ENCODE data around the gene STN1. TPM values are rescaled to one million over a fixed set of nuclear protein-coding genes. Genes with fewer than 3 reads are reported as not detected.

Gene STN1
- polyA plus RNA-seq, 1 donor from 2014 or later, result 20.5 TPM

DNA sequence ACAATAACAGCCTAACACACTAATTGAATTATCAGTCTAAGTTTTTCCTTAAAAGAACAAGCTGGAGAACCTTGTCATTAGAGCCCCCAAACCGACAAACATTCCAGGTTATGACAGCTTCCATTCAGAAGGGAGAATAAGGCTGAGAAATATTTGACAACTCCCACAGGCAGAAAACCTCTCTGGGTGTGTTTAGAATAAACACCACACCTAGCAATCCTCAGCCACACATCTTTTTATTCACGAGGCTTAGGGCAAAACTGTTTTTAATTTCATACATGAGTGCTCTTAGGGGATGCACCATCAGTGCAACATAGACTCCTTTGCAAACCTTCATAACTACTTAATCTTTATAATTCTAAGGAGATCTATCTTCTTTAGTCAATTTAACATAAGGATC, 24.2 kb downstream of the STN1 start:
- Mint-ChIP-seq H3K9me3 (no peaks in the 10 kb centered on the region), H3K27ac (peak overlapping the region in 1 of 3 donors; percentile 69), H3K4me1 (peaks cover 0 to 3% (median 0%) of the 10 kb centered on the region in 3 donors), H3K4me3 (no peak overlapping the region), H3K27me3 (no peaks in the 10 kb centered on the region), H3K36me3 (peaks cover 6% of the 10 kb centered on the region)

DNA sequence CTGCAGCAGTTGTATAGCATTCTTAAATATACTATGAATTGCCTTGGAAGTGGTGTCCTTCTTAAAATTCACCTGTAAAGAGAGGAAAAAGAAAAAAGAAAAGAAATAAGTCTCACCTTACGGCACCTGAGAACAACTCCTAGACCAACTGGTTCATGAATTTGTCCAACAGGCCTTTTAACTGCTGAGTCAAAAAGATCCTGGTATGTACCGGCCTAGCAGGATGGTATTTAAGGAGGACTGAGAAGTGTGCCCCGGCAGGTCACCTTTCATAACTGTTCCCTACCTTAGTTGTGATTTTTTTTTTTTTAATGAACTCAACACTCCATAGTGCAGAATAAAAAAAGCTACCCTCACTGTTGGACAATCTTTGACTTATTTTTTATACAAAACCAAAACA, 25.8 kb downstream of the STN1 start:
- Mint-ChIP-seq H3K36me3 (peaks cover 3% of the 10 kb centered on the region), H3K4me1 (peaks cover 0 to 6% (median 4%) of the 10 kb centered on the region in 3 donors), H3K27ac (no peak overlapping the region), H3K4me3 (no peak overlapping the region), H3K9me3 (no peaks in the 10 kb centered on the region), H3K27me3 (no peaks in the 10 kb centered on the region)

- Mint-ChIP-seq H3K27ac (no peak overlapping the region), H3K36me3 (no peaks in the 10 kb centered on the region), H3K4me1 (peaks cover 0 to 6% (median 4%) of the 10 kb centered on the region in 3 donors), H3K4me3 (no peak overlapping the region), H3K9me3 (no peaks in the 10 kb centered on the region), H3K27me3 (no peaks in the 10 kb centered on the region)
Observed at GRCh38 chr10:103890688-103891087, 27.3 kb downstream of the STN1 start.

- H3K27me3 Mint-ChIP-seq, result no peaks in the 10 kb centered on the region
- peaks cover 0 to 4% (median 4%) of the 10 kb centered on the region in 3 donors for H3K4me1 Mint-ChIP-seq
- no peak overlapping the region for H3K4me3 Mint-ChIP-seq
- no peaks in the 10 kb centered on the region for H3K9me3 Mint-ChIP-seq
- H3K36me3 Mint-ChIP-seq, result no peaks in the 10 kb centered on the region
- H3K27ac Mint-ChIP-seq, result no peak overlapping the region
Observed at GRCh38 chr10:103890194-103890658, 27.8 kb downstream of the STN1 start.

DNA sequence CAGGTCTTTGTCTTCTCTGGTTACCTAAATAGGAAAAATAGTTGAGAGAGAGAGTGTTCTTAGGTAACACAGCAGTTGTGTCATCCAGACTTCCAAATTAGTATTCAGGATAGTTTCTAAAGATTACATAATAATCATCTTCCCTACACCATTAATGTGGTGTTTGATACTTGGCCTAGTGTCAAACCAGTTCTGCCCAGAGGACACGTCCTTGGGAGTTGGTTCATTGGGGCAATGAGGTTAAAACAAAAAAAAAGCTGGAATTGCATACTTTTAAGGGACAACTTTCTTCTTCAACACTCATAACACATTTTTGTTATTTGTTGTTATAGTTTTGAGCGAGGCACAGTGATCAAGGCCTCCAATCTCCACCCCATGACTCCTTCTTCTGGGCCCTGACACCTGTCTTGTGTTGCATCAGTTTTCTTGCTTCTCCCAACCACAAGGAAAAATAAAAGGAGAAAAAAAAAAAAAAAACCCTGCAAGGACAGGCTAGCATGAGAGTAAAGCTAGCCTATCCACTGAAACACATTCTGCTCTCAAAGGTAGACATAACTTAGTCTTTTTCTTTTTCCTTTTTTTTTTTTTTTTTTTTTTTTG, 28.8 kb downstream of the STN1 start:
- H3K27me3 Mint-ChIP-seq, result no peaks in the 10 kb centered on the region
- H3K27ac Mint-ChIP-seq, result peak overlapping the region in 1 of 3 donors; percentile 60
- H3K36me3 Mint-ChIP-seq, result no peaks in the 10 kb centered on the region
- H3K4me1 Mint-ChIP-seq, result peaks cover 0 to 4% (median 3%) of the 10 kb centered on the region in 3 donors
- no peaks in the 10 kb centered on the region for H3K9me3 Mint-ChIP-seq
- H3K4me3 Mint-ChIP-seq, result no peak overlapping the region

DNA sequence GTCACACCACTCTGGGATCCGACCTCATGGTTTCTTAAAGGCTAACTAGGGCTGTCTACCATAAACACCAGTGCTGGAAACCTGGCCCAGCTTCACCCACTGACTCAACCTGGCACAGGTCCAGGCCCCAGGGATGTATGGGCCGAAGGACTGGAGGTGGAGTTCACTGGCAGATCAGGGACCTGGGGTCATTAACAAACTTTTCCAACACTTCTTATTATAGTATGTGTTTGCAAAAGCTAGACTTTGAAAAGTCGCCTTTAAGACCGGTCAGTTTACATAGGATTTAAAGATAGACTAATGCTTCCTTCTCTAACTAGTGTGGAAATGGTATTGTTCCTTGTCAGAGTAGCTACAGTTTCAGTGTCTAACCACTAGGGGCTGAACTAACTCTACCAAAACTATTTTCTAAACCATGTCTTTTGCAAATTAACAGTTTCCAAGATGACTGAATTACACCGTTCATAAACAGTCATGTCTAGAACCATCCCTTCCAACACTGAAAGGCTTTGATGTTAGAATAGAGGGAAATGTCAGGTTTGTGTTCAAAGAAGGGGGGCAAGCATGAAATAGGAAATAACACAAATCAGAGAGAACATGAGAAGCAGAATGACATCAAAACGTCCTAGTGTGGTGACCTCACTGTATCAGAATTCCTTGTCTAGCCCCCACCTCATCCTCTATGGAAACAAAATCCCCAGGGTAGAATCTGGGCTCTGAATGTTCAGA, 29.7 kb downstream of the STN1 start:
- Mint-ChIP-seq H3K36me3 (no peaks in the 10 kb centered on the region), H3K4me3 (no peak overlapping the region), H3K4me1 (peaks cover 0 to 4% (median 3%) of the 10 kb centered on the region in 3 donors), H3K9me3 (no peaks in the 10 kb centered on the region), H3K27me3 (no peaks in the 10 kb centered on the region), H3K27ac (peak overlapping the region in 1 of 3 donors; percentile 60)

- Mint-ChIP-seq H3K4me1 (peaks cover 0 to 4% (median 3%) of the 10 kb centered on the region in 3 donors), H3K4me3 (no peak overlapping the region), H3K9me3 (no peaks in the 10 kb centered on the region), H3K27me3 (no peaks in the 10 kb centered on the region), H3K36me3 (peaks cover 7% of the 10 kb centered on the region), H3K27ac (no peak overlapping the region)
Observed at GRCh38 chr10:103885617-103886016, 32.4 kb downstream of the STN1 start.

DNA sequence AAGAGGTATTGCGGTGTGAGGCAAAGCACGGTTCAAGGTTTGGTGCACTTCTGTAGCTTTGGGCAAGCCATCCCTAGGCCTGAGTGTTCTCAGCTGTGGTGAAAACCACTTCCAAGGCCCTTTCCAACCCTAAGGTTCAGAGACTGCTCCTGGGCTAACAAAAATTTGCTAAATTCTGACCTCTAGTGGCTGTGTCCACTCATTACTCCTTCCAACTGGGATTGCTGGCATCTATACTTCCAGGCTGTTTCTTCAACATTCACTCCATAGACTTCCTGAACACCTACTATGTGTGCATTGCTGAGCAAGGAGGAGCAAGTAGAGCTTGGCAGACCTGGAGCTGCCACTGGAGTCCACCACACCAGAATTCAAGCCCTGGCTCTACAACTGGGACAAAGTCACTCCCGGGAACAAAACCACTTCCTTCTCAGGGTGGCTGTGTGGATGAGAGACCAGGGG, 33.3 kb downstream of the STN1 start:
- peak overlapping the region in 1 of 3 donors; percentile 27 for H3K27ac Mint-ChIP-seq
- H3K4me3 Mint-ChIP-seq, result no peak overlapping the region
- peaks cover 10% of the 10 kb centered on the region for H3K36me3 Mint-ChIP-seq
- no peaks in the 10 kb centered on the region for H3K9me3 Mint-ChIP-seq
- peaks cover 0 to 4% (median 3%) of the 10 kb centered on the region in 3 donors for H3K4me1 Mint-ChIP-seq
- H3K27me3 Mint-ChIP-seq, result no peaks in the 10 kb centered on the region

DNA sequence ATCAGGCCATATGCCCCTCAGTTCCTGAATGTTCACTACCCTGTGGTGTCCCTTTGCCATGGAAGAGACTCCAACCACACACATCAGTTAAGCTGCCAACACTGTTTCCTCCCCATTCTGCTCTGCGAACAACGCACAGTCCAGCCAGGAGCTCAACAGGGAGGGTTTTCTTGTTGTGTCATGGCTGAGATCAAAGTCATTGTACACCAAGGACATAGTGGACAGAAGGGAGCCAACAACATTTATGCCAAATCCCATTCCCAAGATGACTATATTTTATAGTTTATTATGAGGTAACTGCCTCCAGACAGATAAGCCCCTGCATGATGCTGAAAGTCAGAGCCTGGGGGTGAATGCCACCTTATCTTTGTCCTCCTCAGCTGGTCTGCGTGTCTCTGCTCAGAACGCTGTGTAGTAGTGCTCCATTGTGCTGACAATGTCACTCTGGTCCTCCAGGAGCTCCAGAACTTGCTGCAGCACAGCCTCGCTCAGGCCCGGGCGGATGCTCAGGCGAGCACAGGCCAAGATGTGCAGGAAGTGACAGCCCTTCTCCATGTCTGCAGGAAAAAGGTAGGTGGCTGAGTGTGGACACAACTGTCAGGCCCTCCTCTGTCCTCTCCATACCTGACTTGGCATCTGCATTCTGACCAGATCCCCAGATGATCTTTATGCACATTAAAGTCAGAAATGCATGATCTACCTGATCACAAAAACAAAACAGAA, 35.5 kb downstream of the STN1 start:
- H3K27ac Mint-ChIP-seq, result no peak overlapping the region
- H3K4me1 Mint-ChIP-seq, result no peaks in the 10 kb centered on the region
- H3K4me3 Mint-ChIP-seq, result no peak overlapping the region
- no peaks in the 10 kb centered on the region for H3K27me3 Mint-ChIP-seq
- no peaks in the 10 kb centered on the region for H3K9me3 Mint-ChIP-seq
- peaks cover 14% of the 10 kb centered on the region for H3K36me3 Mint-ChIP-seq

- Mint-ChIP-seq H3K9me3 (no peaks in the 10 kb centered on the region), H3K27me3 (no peaks in the 10 kb centered on the region), H3K27ac (no peak overlapping the region), H3K4me1 (no peaks in the 10 kb centered on the region), H3K4me3 (no peak overlapping the region), H3K36me3 (peaks cover 14% of the 10 kb centered on the region)
Observed at GRCh38 chr10:103881416-103882284, 36.3 kb downstream of the STN1 start.

GRCh38 chr10:103879831-103880230, 38.2 kb downstream of the STN1 start:
- Mint-ChIP-seq H3K4me3 (no peak overlapping the region), H3K4me1 (no peaks in the 10 kb centered on the region), H3K9me3 (no peaks in the 10 kb centered on the region), H3K36me3 (peaks cover 14% of the 10 kb centered on the region), H3K27ac (no peak overlapping the region), H3K27me3 (no peaks in the 10 kb centered on the region)

DNA sequence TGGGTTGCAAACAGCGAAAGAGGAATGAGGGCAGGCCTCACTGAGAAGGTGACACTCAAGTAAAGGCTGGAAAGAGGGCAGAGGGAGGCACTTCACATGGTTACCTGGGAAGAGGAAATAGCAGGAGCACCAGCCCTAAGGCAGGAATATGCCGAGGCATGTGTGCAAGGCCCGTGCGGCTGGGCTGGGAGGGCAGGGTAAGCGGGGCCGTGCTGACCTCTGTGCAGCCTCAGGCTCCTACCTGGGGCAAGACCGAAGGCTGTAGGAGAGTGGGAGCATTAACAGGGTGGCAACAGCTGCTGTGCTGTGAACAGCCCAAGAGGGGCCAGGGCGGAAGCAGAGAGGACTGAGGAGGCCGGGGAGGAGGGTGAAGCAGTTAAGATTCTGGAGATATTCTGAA, 38.6 kb downstream of the STN1 start:
- no peak overlapping the region for H3K27ac Mint-ChIP-seq
- no peaks in the 10 kb centered on the region for H3K9me3 Mint-ChIP-seq
- H3K36me3 Mint-ChIP-seq, result peaks cover 14% of the 10 kb centered on the region
- H3K4me3 Mint-ChIP-seq, result no peak overlapping the region
- H3K27me3 Mint-ChIP-seq, result no peaks in the 10 kb centered on the region
- H3K4me1 Mint-ChIP-seq, result no peaks in the 10 kb centered on the region

GRCh38 chr10:103877861-103878260, 40.1 kb downstream of the STN1 start:
- Mint-ChIP-seq H3K27me3 (no peaks in the 10 kb centered on the region), H3K4me1 (no peaks in the 10 kb centered on the region), H3K4me3 (no peak overlapping the region), H3K36me3 (peaks cover 14% of the 10 kb centered on the region), H3K9me3 (no peaks in the 10 kb centered on the region), H3K27ac (no peak overlapping the region)

DNA sequence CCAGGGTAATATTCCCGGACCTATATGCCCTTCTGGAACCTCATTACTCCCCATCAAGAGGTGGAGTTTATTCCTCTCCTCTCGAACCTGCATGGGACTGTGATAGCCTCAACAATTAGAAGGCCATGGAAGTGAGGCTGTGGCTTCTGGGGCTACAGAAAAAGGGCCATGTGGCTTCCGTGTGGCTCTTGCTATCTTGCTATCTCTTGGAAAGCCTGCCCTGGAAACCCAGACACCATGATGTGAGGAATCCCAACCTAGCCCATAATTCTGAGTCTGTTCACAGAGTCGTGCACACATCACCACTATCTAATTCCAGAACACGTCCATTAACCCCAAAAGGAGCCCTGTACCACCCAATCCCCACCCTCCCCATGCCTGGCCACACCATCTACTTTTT, 41.8 kb downstream of the STN1 start:
- Mint-ChIP-seq H3K4me3 (no peak overlapping the region), H3K36me3 (peaks cover 12% of the 10 kb centered on the region), H3K9me3 (no peaks in the 10 kb centered on the region), H3K4me1 (no peaks in the 10 kb centered on the region), H3K27me3 (no peaks in the 10 kb centered on the region), H3K27ac (no peak overlapping the region)

Data from IgD-negative memory B cell (primary cell).